ENCODE results near the gene FN3KRP.

Gene FN3KRP

DNA sequence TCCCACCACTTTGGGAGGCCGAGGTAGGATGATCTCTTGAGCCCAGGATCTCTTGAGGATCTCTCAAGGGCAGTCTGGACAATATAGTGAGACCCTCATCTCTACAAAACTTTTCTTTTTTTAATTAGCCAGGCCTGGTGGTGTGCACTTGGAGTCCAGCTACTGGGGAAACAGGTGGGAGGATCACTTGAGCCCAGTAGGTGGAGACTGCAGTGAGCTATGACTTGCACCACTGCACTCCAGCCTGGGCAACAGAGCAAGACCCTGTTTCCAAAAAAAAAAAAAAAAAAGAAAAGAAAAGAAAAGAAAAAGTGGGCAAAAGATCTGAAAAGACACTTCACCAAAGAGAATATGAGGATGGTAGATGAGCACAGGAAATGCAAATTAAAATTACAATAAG, 33.0 kb upstream of the FN3KRP start:
- TF ChIP-seq CTCF (conservative IDR thresholded peaks at IDR 0.05; ENCODE audit: low read depth, low read length) = no peak
- H3K4me3 ChIP-seq (ENCODE audit: low read depth, low read length) = no peak overlapping the region
- no peak for DNase-seq (ENCODE audit: low read depth)

DNA sequence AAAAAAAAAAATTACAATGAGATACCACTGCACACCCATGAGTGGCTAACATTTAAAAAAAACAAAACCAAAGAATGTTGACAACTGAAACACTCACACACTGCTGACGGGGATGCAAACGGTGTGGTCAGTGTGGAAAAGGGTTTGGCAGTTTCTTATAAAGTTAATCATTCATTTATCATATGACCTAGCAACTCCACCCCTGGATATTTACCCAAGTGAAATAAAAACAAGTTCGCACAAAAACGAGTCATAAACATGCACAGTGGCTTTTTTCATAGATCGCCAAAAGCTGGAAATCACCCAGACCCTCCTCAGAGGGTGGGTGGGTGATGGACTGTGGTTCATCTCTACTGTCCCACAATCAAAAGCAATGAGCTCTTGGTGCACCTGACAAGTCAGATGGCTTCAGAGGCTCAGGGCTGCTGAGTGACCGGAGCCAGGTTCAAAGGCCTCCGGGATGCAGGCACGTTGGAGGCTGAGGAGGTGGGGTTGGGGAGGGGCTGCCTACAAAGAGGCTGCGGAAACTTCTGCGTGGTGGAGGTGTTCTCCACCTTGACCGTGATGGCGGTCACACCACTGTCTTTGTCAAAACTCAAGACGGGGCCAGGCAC, 32.2 kb upstream of the FN3KRP start:
- TF ChIP-seq CTCF (conservative IDR thresholded peaks at IDR 0.05; ENCODE audit: low read depth, low read length) = no peak
- DNase-seq (ENCODE audit: low read depth) = no peak
- H3K4me3 ChIP-seq (ENCODE audit: low read depth, low read length) = no peak overlapping the region

GRCh38 chr17:82685291-82685690, 31.2 kb upstream of the FN3KRP start:
- no peak for DNase-seq (ENCODE audit: low read depth)
- TF ChIP-seq CTCF (conservative IDR thresholded peaks at IDR 0.05; ENCODE audit: low read depth, low read length) = no peak
- no peak overlapping the region for H3K4me3 ChIP-seq (ENCODE audit: low read depth, low read length)

DNA sequence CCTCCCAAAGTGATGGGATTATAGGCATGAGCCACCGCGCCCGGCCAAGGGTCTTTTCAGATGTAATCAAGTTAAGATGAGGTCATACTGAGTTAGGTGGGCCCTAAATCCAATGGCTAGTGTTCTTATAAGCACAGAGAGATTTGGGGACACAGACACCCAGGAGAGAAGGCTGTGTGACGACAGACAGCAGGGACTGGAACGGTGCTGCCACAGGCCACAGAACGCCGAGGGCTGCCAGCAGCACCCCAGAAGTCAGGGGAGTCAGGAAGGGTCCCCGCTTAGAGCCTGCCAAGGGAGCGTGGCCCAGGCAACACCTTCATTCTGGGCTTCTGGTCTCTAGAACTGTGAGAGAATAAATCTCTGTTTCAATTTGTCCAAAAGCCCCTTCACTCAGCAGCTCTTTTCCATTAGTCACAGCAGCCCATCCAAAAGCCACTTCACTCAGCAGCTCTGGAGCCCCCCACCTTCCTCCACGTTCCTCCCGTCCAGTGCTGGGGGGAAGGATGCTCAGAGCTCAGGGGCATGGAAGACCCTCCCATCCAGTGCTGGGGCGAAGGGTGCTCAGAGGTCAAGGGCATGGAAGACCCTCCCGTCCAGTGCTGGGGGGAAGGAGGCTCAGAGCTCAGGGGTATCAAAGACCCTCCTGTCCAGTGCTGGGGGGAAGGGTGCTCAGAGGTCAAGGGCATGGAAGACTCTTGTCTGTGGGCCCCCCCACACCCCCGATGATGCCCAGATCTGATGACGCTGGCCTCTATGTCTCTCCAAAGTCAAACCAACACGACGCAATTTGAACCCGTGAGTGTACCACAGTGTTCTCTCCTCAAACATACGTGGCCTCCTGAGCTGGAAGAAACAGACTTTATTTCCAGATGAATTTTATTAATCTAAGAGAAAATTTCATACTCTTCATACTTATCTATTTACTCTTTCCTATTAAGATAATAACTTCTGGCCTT, 29.9 kb upstream of the FN3KRP start:
- H3K4me3 ChIP-seq (ENCODE audit: low read depth, low read length) = no peak overlapping the region
- no peak for DNase-seq (ENCODE audit: low read depth)
- TF ChIP-seq CTCF (conservative IDR thresholded peaks at IDR 0.05; ENCODE audit: low read depth, low read length) = no peak

- no peak overlapping the region for H3K4me3 ChIP-seq (ENCODE audit: low read depth, low read length)
- no peak for DNase-seq (ENCODE audit: low read depth)
- no peak for TF ChIP-seq CTCF (conservative IDR thresholded peaks at IDR 0.05; ENCODE audit: low read depth, low read length)
Measured at GRCh38 chr17:82687375-82687861, 29.1 kb upstream of the FN3KRP start.

GRCh38 chr17:82687871-82688270, 28.6 kb upstream of the FN3KRP start:
- no peak for DNase-seq (ENCODE audit: low read depth)
- no peak for TF ChIP-seq CTCF (conservative IDR thresholded peaks at IDR 0.05; ENCODE audit: low read depth, low read length)
- H3K4me3 ChIP-seq (ENCODE audit: low read depth, low read length) = no peak overlapping the region
